HEK293 (cell line): ENCODE measurements around the gene PEX5L.

Experiments
- YY1 ChIP-seq: fragments of 450-650 bp; formaldehyde crosslinking; IDR thresholded peaks from 2 replicates; pipeline ENCODE4 v1.5.1; 2018; ENCODE audit warnings: missing biosample characterization, missing genetic modification characterization
- ZBTB8A ChIP-seq: fragments of 450-650 bp; formaldehyde crosslinking; IDR thresholded peaks from 2 replicates; pipeline ENCODE4 v1.5.1; 2016; ENCODE audit warnings: missing biosample characterization, missing genetic modification characterization
- ZNF561 ChIP-seq: fragments of 450-650 bp; IDR thresholded peaks from 2 replicates; pipeline ENCODE4 v1.5.1; 2018; ENCODE audit warnings: missing biosample characterization, missing genetic modification characterization, borderline replicate concordance
- ZNF664 ChIP-seq: fragments of 450-650 bp; formaldehyde crosslinking; IDR thresholded peaks from 2 replicates; pipeline ENCODE4 v1.5.1; 2016; ENCODE audit warnings: missing biosample characterization, missing genetic modification characterization
- TF ChIP-seq, protein P1 (sequence below): fragments of 450-650 bp; formaldehyde crosslinking; IDR thresholded peaks from 2 replicates; pipeline ENCODE4 v1.5.1; 2016; ENCODE audit warnings: missing biosample characterization, missing genetic modification characterization
- TF ChIP-seq, protein P2 (sequence below): fragments of 450-650 bp; formaldehyde crosslinking; IDR thresholded peaks from 2 replicates; pipeline ENCODE4 v1.5.1; 2016; ENCODE audit warnings: missing biosample characterization, missing genetic modification characterization
- TF ChIP-seq, protein P3 (sequence below): fragments of 450-650 bp; formaldehyde crosslinking; IDR thresholded peaks from 2 replicates; pipeline ENCODE4 v1.5.1; 2016; ENCODE audit warnings: missing biosample characterization, missing genetic modification characterization
- TF ChIP-seq, protein P4 (sequence below): fragments of 450-650 bp; formaldehyde crosslinking; IDR thresholded peaks from 2 replicates; pipeline ENCODE4 v1.5.1; 2016; ENCODE audit warnings: missing biosample characterization, missing genetic modification characterization
- TF ChIP-seq, protein P5 (sequence below): fragments of 450-650 bp; formaldehyde crosslinking; IDR thresholded peaks from 2 replicates; pipeline ENCODE4 v1.5.1; 2016; ENCODE audit warnings: missing biosample characterization, missing genetic modification characterization

DNA sequence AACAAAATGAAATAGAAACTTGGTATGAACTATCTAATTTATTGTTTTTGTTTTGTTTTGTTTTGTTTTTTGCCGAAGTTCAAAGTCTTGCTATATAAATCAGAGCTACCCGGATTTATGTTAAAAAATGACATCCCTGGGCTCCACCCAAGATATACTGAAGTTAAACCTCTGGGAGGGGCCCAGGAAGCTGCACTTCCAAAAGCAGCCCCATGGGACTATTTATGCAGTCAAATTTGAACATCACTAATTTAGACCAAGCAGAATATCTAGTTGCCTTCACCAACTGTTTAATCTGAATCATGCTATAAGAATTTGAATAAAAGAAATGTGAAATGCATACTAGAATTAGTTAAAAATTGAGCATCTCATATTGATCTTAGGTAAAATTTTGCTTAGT, 32.2 kb downstream of the PEX5L start:
- TF ChIP-seq, protein P1, sequence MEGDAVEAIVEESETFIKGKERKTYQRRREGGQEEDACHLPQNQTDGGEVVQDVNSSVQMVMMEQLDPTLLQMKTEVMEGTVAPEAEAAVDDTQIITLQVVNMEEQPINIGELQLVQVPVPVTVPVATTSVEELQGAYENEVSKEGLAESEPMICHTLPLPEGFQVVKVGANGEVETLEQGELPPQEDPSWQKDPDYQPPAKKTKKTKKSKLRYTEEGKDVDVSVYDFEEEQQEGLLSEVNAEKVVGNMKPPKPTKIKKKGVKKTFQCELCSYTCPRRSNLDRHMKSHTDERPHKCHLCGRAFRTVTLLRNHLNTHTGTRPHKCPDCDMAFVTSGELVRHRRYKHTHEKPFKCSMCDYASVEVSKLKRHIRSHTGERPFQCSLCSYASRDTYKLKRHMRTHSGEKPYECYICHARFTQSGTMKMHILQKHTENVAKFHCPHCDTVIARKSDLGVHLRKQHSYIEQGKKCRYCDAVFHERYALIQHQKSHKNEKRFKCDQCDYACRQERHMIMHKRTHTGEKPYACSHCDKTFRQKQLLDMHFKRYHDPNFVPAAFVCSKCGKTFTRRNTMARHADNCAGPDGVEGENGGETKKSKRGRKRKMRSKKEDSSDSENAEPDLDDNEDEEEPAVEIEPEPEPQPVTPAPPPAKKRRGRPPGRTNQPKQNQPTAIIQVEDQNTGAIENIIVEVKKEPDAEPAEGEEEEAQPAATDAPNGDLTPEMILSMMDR (tag by site-specific recombination) = no peak
- TF ChIP-seq YY1 = no peak
- TF ChIP-seq ZNF664 (tag by site-specific recombination) = no peak
- TF ChIP-seq, protein P2, sequence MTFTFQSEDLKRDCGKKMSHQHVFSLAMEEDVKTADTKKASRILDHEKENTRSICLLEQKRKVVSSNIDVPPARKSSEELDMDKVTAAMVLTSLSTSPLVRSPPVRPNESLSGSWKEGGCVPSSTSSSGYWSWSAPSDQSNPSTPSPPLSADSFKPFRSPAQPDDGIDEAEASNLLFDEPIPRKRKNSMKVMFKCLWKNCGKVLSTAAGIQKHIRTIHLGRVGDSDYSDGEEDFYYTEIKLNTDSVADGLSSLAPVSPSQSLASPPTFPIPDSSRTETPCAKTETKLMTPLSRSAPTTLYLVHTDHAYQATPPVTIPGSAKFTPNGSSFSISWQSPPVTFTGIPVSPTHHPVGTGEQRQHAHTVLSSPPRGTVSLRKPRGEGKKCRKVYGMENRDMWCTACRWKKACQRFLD (tag by site-specific recombination) = no peak
- TF ChIP-seq, protein P3, sequence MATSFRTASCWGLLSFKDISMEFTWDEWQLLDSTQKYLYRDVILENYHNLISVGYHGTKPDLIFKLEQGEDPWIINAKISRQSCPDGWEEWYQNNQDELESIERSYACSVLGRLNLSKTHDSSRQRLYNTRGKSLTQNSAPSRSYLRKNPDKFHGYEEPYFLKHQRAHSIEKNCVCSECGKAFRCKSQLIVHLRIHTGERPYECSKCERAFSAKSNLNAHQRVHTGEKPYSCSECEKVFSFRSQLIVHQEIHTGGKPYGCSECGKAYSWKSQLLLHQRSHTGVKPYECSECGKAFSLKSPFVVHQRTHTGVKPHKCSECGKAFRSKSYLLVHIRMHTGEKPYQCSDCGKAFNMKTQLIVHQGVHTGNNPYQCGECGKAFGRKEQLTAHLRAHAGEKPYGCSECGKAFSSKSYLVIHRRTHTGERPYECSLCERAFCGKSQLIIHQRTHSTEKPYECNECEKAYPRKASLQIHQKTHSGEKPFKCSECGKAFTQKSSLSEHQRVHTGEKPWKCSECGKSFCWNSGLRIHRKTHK = no peak
- TF ChIP-seq, protein P4, sequence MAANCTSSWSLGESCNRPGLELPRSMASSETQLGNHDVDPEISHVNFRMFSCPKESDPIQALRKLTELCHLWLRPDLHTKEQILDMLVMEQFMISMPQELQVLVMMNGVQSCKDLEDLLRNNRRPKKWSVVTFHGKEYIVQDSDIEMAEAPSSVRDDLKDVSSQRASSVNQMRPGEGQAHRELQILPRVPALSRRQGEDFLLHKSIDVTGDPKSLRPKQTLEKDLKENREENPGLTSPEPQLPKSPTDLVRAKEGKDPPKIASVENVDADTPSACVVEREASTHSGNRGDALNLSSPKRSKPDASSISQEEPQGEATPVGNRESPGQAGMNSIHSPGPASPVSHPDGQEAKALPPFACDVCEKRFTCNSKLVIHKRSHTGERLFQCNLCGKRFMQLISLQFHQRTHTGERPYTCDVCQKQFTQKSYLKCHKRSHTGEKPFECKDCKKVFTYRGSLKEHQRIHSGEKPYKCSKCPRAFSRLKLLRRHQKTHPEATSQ (tag by site-specific recombination) = no peak
- TF ChIP-seq, protein P5, sequence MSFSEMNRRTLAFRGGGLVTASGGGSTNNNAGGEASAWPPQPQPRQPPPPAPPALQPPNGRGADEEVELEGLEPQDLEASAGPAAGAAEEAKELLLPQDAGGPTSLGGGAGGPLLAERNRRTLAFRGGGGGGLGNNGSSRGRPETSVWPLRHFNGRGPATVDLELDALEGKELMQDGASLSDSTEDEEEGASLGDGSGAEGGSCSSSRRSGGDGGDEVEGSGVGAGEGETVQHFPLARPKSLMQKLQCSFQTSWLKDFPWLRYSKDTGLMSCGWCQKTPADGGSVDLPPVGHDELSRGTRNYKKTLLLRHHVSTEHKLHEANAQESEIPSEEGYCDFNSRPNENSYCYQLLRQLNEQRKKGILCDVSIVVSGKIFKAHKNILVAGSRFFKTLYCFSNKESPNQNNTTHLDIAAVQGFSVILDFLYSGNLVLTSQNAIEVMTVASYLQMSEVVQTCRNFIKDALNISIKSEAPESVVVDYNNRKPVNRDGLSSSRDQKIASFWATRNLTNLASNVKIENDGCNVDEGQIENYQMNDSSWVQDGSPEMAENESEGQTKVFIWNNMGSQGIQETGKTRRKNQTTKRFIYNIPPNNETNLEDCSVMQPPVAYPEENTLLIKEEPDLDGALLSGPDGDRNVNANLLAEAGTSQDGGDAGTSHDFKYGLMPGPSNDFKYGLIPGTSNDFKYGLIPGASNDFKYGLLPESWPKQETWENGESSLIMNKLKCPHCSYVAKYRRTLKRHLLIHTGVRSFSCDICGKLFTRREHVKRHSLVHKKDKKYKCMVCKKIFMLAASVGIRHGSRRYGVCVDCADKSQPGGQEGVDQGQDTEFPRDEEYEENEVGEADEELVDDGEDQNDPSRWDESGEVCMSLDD (tag by site-specific recombination) = no peak
- no peak for TF ChIP-seq ZNF561 (tag by site-specific recombination)
- TF ChIP-seq ZBTB8A (tag by site-specific recombination) = no peak
